ENCODE measurements around the gene TEN1.

- TF ChIP-seq CTCF (IDR thresholded peaks at IDR 0.05) (no peak), EZH2 (IDR thresholded peaks at IDR 0.05; ENCODE audit: borderline replicate concordance, insufficient read depth, low read depth, low read length, poor library complexity, severe bottlenecking) (no peak)
Measured at GRCh38 chr17:75985986-75986385, 6.9 kb downstream of the TEN1 start.
